HepG2 (cell line): Measurements from ENCODE around the gene CCDC57. TPM values are rescaled to one million over a fixed set of nuclear protein-coding genes. Genes with fewer than 3 reads are reported as not detected.
A peak's percentile ranks its signal among the peaks of the same experiment; 100 is the strongest.

Experiments used
- ATAC-seq: fragments of 200-7000 bp; cut with Tn5 transposase; 3 replicates; pipeline ENCODE4 v1.9.1; 2020; ENCODE audit warnings: mild to moderate bottlenecking, moderate library complexity
- BruUV-seq: library from RNA; stranded (reverse); fragments of 400-500 nt; replicated peaks from 2 replicates; lab custom pipeline; 2021; lab: Mats Ljungman, UMichigan
- CTCF ChIA-PET: fragments of 300-600 bp; formaldehyde crosslinking; extraction: SDS; loops from one replicate; lab custom pipeline; 2021; ENCODE audit warnings: low total read pairs, inconsistent platforms, low intra/inter-chr PET ratio; lab: Yijun Ruan, JAX
- POLR2A ChIA-PET: fragments of 350-600 bp; sonication (Branson Sonifier 250); formaldehyde crosslinking; loops from one replicate; lab custom pipeline; 2020; ENCODE audit warnings: antibody characterized with exemption, inconsistent platforms; lab: Yijun Ruan, JAX
- DNase-seq: peaks from one replicate; pipeline ENCODE4 v3.0.0-alpha.2; 2015; ENCODE audit warnings: low spot score
- FAIRE-seq: peaks from 3 replicates; lab custom pipeline; 2011; peaks lifted over from hg19 to GRCh38; lab: Jason Lieb, UNC
- H2AFZ ChIP-seq: one replicate; pipeline ENCODE4 v1.6.1; 2011; ENCODE audit warnings: low read length, inconsistent platforms
- H3K27ac ChIP-seq: fragments of 300-600 bp; 3 replicates; pipeline ENCODE4 v1.8.0; 2011; ENCODE audit warnings: mixed run types, mild to moderate bottlenecking, mixed read lengths, low read length, inconsistent platforms; ENCODE audit not compliant: insufficient read depth; ENCODE audit errors: extremely low read length
- H3K27me3 ChIP-seq, 2 experiments: fragments of 200-600 bp in 1 of 2; 2 replicates in 1 of 2; 3 replicates in 1 of 2; pipeline versions ENCODE4 v1.6.0 to v1.8.0; 2011; ENCODE audit warnings: low read length in 2 of 2, mild to moderate bottlenecking in 2 of 2, moderate library complexity in 2 of 2, inconsistent platforms in 1 of 2; ENCODE audit not compliant: insufficient read depth in 2 of 2, control insufficient read depth in 1 of 2
- H3K36me3 ChIP-seq, 2 experiments: fragments of 200-600 bp in 1 of 2; replicated peaks in 1 of 2; 2 replicates in 1 of 2; 3 replicates in 1 of 2; pipeline versions ENCODE4 v1.5.1 to v1.8.0; 2011; ENCODE audit warnings: low read length in 2 of 2, inconsistent platforms in 1 of 2; ENCODE audit not compliant: insufficient read depth in 2 of 2, control insufficient read depth in 1 of 2
- H3K4me1 ChIP-seq: 2 replicates; pipeline ENCODE4 v1.5.1; 2012; ENCODE audit warnings: low read length, inconsistent platforms; ENCODE audit not compliant: insufficient read depth
- H3K4me2 ChIP-seq: 2 replicates; pipeline ENCODE4 v1.6.0; 2011; ENCODE audit warnings: low read depth, low read length, inconsistent platforms
- H3K4me3 ChIP-seq, 3 experiments: fragments of 200-600 bp in 1 of 3; sonication (generic), shearing (Covaris generic) in 1 of 3; replicated peaks in 1 of 3; 2 replicates each; pipeline ENCODE4 v1.5.1; 2011 to 2016; ENCODE audit warnings: low read length in 3 of 3, inconsistent platforms in 2 of 3, low read depth in 2 of 3, mild to moderate bottlenecking in 2 of 3, control low read depth in 1 of 3, mixed read lengths in 1 of 3; ENCODE audit not compliant: insufficient read depth in 1 of 3
- H3K79me2 ChIP-seq: one replicate; pipeline ENCODE4 v1.6.1; 2011; ENCODE audit warnings: low read length, inconsistent platforms; ENCODE audit not compliant: insufficient read depth
- H3K9ac ChIP-seq: 2 replicates; pipeline ENCODE4 v1.6.0; 2011; ENCODE audit warnings: mild to moderate bottlenecking, low read depth, low read length, inconsistent platforms; ENCODE audit not compliant: insufficient read depth
- H3K9me3 ChIP-seq: 2 replicates; pipeline ENCODE4 v1.5.1; 2012; ENCODE audit warnings: mild to moderate bottlenecking, low read length
- H4K20me1 ChIP-seq: 2 replicates; pipeline ENCODE4 v1.6.0; 2011; ENCODE audit warnings: inconsistent platforms, mild to moderate bottlenecking, low read length, moderate library complexity; ENCODE audit not compliant: insufficient read depth
- GTF3A ChIP-seq: sonication (generic); formaldehyde crosslinking; conservative IDR thresholded peaks from 2 replicates; pipeline ENCODE4 v1.4.0; 2020; ENCODE audit warnings: mild to moderate bottlenecking, missing genetic modification reagents
- ZBTB34 ChIP-seq: sonication (generic); formaldehyde crosslinking; IDR thresholded peaks from 2 replicates; pipeline ENCODE4 v1.8.0; 2022; ENCODE audit warnings: mild to moderate bottlenecking, missing genetic modification reagents
- ZHX1 ChIP-seq: sonication (generic); formaldehyde crosslinking; IDR thresholded peaks from 2 replicates; pipeline ENCODE4 v1.8.1; 2022; ENCODE audit warnings: low read depth, mild to moderate bottlenecking, missing genetic modification reagents
- ZNF30 ChIP-seq: sonication (generic); formaldehyde crosslinking; IDR thresholded peaks from 2 replicates; pipeline ENCODE4 v1.5.0; 2020; ENCODE audit warnings: mild to moderate bottlenecking, missing genetic modification reagents
- ZNF484 ChIP-seq: sonication (generic); formaldehyde crosslinking; IDR thresholded peaks from 2 replicates; pipeline ENCODE4 v1.5.1; 2020; ENCODE audit warnings: mild to moderate bottlenecking, low read depth, missing genetic modification reagents, borderline replicate concordance
- ZNF609 ChIP-seq: sonication (generic); formaldehyde crosslinking; IDR thresholded peaks from 2 replicates; pipeline ENCODE4 v1.4.0; 2020; ENCODE audit warnings: mild to moderate bottlenecking, missing genetic modification reagents, borderline replicate concordance
- ZNF639 ChIP-seq: conservative IDR thresholded peaks from 2 replicates; pipeline ENCODE4 v1.6.1; 2018; ENCODE audit warnings: missing genetic modification reagents
- ZNF879 ChIP-seq: sonication (generic); formaldehyde crosslinking; IDR thresholded peaks from 2 replicates; pipeline ENCODE4 v1.8.1; 2023; ENCODE audit warnings: missing genetic modification reagents
- WGBS: methylation state at CpG from one replicate; pipeline ENCODE4 v1.1.6; 2017; ENCODE audit warnings: low lambda C conversion rate; 5-methylcytosine and 5-hydroxymethylcytosine counted together
- in situ Hi-C: cut with HindIII; loops from 2 replicates; pipeline ENCODE4 v1.10.0; 2017; ENCODE audit warnings: low pct_unique_long_range_greater_than_20kb; ENCODE audit not compliant: extremely low pct_ligation_motif_present
- intact Hi-C: fragments of 100-400 bp; cut with micrococcal nuclease; formaldehyde crosslinking; loops from one replicate; pipeline ENCODE4 v1.10.0; 2022; ENCODE audit not compliant: unreplicated experiment
- polyA plus RNA-seq, 8 experiments: library from polyadenylated mRNA; depleted of rRNA in 3 of 8; stranded (reverse) in 7 of 8; unstranded in 1 of 8; fragments of >200 nt; fragmentation: Illumina TruSeq in 4 of 8; extraction: Trizol in 4 of 8; gene quantifications; 2 replicates each; pipeline versions ENCODE4 v1.2.1 to v1.2.3, GENCODE V29; 2011 to 2016; ENCODE audit warnings: low read depth in 4 of 8, missing spikeins in 1 of 8, mixed read lengths in 1 of 8; ENCODE audit not compliant: insufficient read depth in 1 of 8
- total RNA-seq, 5 experiments: library from RNA; depleted of rRNA; stranded (reverse); fragments of >200 nt; fragmentation: Illumina TruSeq; extraction: Trizol; gene quantifications; 2 replicates each; pipeline ENCODE4 v1.2.3, GENCODE V29; 2016; ENCODE audit warnings: low read depth in 1 of 5

Gene CCDC57
- total and polyA plus RNA-seq, 2 of the 13 experiments (the other 11 are each of a cell fraction or from before 2014, with no cell fraction given) = 59.3 to 59.9 TPM

GRCh38 chr17:82056729-82057621, 155.7 kb downstream of the CCDC57 start:
- FAIRE-seq = peak; percentile 83
- BruUV-seq = no TSS peak
- Histone ChIP-seq H2AFZ (no peak overlapping the region), H3K79me2 (peaks cover 18% of the 10 kb centered on the region), H3K4me3 (peak overlapping the region in 1 of 3 experiments; percentile 11; a peak in 1 of 6 replicates), H3K9ac (peak overlapping the region; percentile 59), H3K27me3 (no peaks in the 10 kb centered on the region; a peak in 1 of 5 replicates), H3K9me3 (no peaks in the 10 kb centered on the region), H4K20me1 (no peaks in the 10 kb centered on the region; the same call in 1 of the 2 replicates), H3K4me1 (peaks cover 46% of the 10 kb centered on the region), H3K4me2 (peak overlapping the region; percentile 29), H3K27ac (peak overlapping the region; percentile 91), H3K36me3 (peaks cover 42 to 61% of the 10 kb centered on the region in 2 experiments)
- ChIA-PET POLR2A (interaction anchor here (0.7 to 3.1 kb wide), 15 partner anchors 8 to 260 kb away, joined by 3 to 28 read pairs (median 5); partner anchors contain the start of genes CD7, CENPX, DCXR and DUS1L), CTCF (no interaction called here)
- WGBS = 56% methylated on average over 18 of the region's 29 CpGs
- DNase-seq = peak; percentile 79
- ATAC-seq = peak; percentile 80
- intact Hi-C loops (no loop called here), in situ Hi-C loops (no loop called here)
- TF ChIP-seq ZNF30 (CRISPR knock-in tag) = no peak
- TF ChIP-seq ZHX1 (CRISPR knock-in tag) = peak; percentile 80; the same call in 1 of the 2 replicates
- 0 out of 2 replicates have a peak, but pooled peaks have one; percentile 7 for TF ChIP-seq ZBTB34 (CRISPR knock-in tag)
- 0 out of 2 replicates have a peak, but pooled peaks have one; percentile 43 for TF ChIP-seq ZNF639 (CRISPR knock-in tag)
- 0 out of 2 replicates have a peak, but pooled peaks have one; percentile 70 for TF ChIP-seq ZNF484 (CRISPR knock-in tag)
- TF ChIP-seq GTF3A (CRISPR knock-in tag) = peak; percentile 46; the same call in 1 of the 2 replicates
- TF ChIP-seq ZNF609 (CRISPR knock-in tag) = peak; percentile 74
- TF ChIP-seq ZNF879 (CRISPR knock-in tag) = 0 out of 2 replicates have a peak, but pooled peaks have one; percentile 4
